ENCODE results near the gene PIGQ. TPM values are rescaled to one million over a fixed set of nuclear protein-coding genes. Genes with fewer than 3 reads are reported as not detected.
A peak's percentile ranks its signal among the peaks of the same experiment; 100 is the strongest.

Gene PIGQ
- polyA plus RNA-seq, 1 of the 3 experiments (the other 2 are of a cell fraction) = 38.7 TPM

GRCh38 chr16:525520-526180, 44.1 kb upstream of the PIGQ start:
- POLR2A ChIA-PET = interaction anchor here (1.6 kb wide), 1 partner anchor 40 kb away, joined by 6 read pairs; no protein-coding TSS in a partner anchor
- CTCF ChIA-PET = interaction anchor here (1.3 to 2.3 kb wide), 3 partner anchors 12 to 134 kb away, joined by 4 to 9 read pairs (median 5); partner anchors contain the start of gene PIGQ
- Histone ChIP-seq H3K36me3 (replicated peaks in 1 of 2; ENCODE audit: control insufficient read depth in 1 of 2, insufficient read depth in 2 of 2, low read length in 1 of 2) (peaks cover 0 to 12% of the 10 kb centered on the region in 2 experiments), H3K27me3 (ENCODE audit: insufficient read depth) (no peaks in the 10 kb centered on the region), H3K4me2 (peak overlapping the region; percentile 89), H3K27ac (ENCODE audit: low read depth in 2 of 2, low read length in 1 of 2) (peak overlapping the region; percentile 72 to 92), H3K4me1 (ENCODE audit: control insufficient read depth in 1 of 2, insufficient read depth in 2 of 2, low read depth in 1 of 2, low read length in 1 of 2) (peaks cover 11 to 25% of the 10 kb centered on the region in 2 experiments; a peak in 3 of 4 replicates), H3K79me2 (ENCODE audit: insufficient read depth) (peaks cover 45% of the 10 kb centered on the region), H3F3A (replicated peaks; ENCODE audit: insufficient read depth) (peaks cover 26% of the 10 kb centered on the region), H4K20me1 (ENCODE audit: insufficient read depth) (peaks cover 36% of the 10 kb centered on the region), H3K9ac (peak overlapping the region; percentile 94; the same call in 1 of the 2 replicates), H3K9me2 (no peaks in the 10 kb centered on the region), H2AFZ (ENCODE audit: low read depth) (no peak overlapping the region), H3K9me3 (no peaks in the 10 kb centered on the region), H3K4me3 (ENCODE audit: low read depth in 2 of 2, low read length in 1 of 2) (peak overlapping the region; percentile 83 to 86; a peak in 3 of 4 replicates)
- WGBS (ENCODE audit: low lambda C conversion rate) = 45% methylated on average over 12 of the region's 13 CpGs
- TF ChIP-seq GABPA (IDR thresholded peaks at IDR 0.05; ENCODE audit: low read depth) (no peak), TEAD4 (IDR thresholded peaks at IDR 0.05; ENCODE audit: borderline replicate concordance, insufficient read depth) (no peak), REST (IDR thresholded peaks at IDR 0.05; ENCODE audit: low read depth, low read length) (no peak), ZBTB33 (IDR thresholded peaks at IDR 0.05; ENCODE audit: borderline replicate concordance, low read depth) (no peak), MAX (IDR thresholded peaks at IDR 0.05; ENCODE audit: low read depth) (peak; percentile 81), SIN3A (IDR thresholded peaks at IDR 0.05; ENCODE audit: borderline replicate concordance, low read depth, low read length) (no peak), SMC3 (IDR thresholded peaks at IDR 0.05; ENCODE audit: low read depth, low read length) (no peak), NFIC (IDR thresholded peaks at IDR 0.05; ENCODE audit: borderline replicate concordance) (no peak), IRF3 (IDR thresholded peaks at IDR 0.05; ENCODE audit: low read depth, low read length) (no peak), JUND (IDR thresholded peaks at IDR 0.05) (peak; percentile 76; the same call in 1 of the 2 replicates), USF1 (IDR thresholded peaks at IDR 0.05; ENCODE audit: borderline replicate concordance, low read depth) (no peak), TCF12 (IDR thresholded peaks at IDR 0.05) (peak; percentile 50; the same call in 1 of the 2 replicates), FOSL2 (IDR thresholded peaks at IDR 0.05; ENCODE audit: borderline replicate concordance, low read depth) (peak; percentile 83), GATA2 (CRISPR knock-in tag; IDR thresholded peaks at IDR 0.05) (no peak), USF2 (IDR thresholded peaks at IDR 0.05; ENCODE audit: borderline replicate concordance, low read depth, low read length) (no peak), PBX3 (IDR thresholded peaks at IDR 0.05) (peak; percentile 65; the same call in 1 of the 2 replicates), MXI1 (IDR thresholded peaks at IDR 0.05; ENCODE audit: low read depth, low read length) (no peak), TAF1 (IDR thresholded peaks at IDR 0.05; ENCODE audit: borderline replicate concordance, low read depth, low read length) (0 out of 2 replicates have a peak, but pooled peaks have one; percentile 40), EP300 (IDR thresholded peaks at IDR 0.05; ENCODE audit: borderline replicate concordance in 1 of 2, low read depth in 1 of 2, low read length in 1 of 2) (no peak), FOXJ3 (CRISPR knock-in tag; IDR thresholded peaks at IDR 0.05) (no peak), YY1 (IDR thresholded peaks at IDR 0.05; ENCODE audit: low read depth) (no peak), RAD21 (IDR thresholded peaks at IDR 0.05; ENCODE audit: low read length) (no peak), NRF1 (IDR thresholded peaks at IDR 0.05; ENCODE audit: low read depth, low read length) (no peak)
- no peak for DNase-seq
